Chondrocyte (in vitro differentiated cells): ENCODE data around the gene MCM6. TPM values are rescaled to one million over a fixed set of nuclear protein-coding genes. Genes with fewer than 3 reads are reported as not detected.
A peak's percentile ranks its signal among the peaks of the same experiment; 100 is the strongest.

Experiments
- DNase-seq: peaks from one replicate; pipeline ENCODE4 v3.0.0; 2021; ENCODE audit warnings: mixed read lengths, low spot score
- H3K27ac Mint-ChIP-seq: one replicate; pipeline ENCODE4 v1.8.0; 2021; ENCODE audit warnings: mild to moderate bottlenecking, moderate library complexity, mixed read lengths; ENCODE audit not compliant: unreplicated experiment
- H3K27me3 Mint-ChIP-seq: 2 replicates; pipeline ENCODE4 v1.8.0; 2021; ENCODE audit warnings: low read depth, mixed read lengths
- H3K36me3 Mint-ChIP-seq: 2 replicates; pipeline ENCODE4 v1.8.0; 2021; ENCODE audit warnings: low read depth, mixed read lengths
- H3K4me1 Mint-ChIP-seq: 2 replicates; pipeline ENCODE4 v1.8.0; 2021; ENCODE audit warnings: low read depth, mild to moderate bottlenecking, mixed read lengths
- H3K4me3 Mint-ChIP-seq: one replicate; pipeline ENCODE4 v1.8.0; 2021; ENCODE audit warnings: mild to moderate bottlenecking, moderate library complexity, mixed read lengths; ENCODE audit not compliant: unreplicated experiment
- H3K9me3 Mint-ChIP-seq: 2 replicates; pipeline ENCODE4 v1.8.0; 2021; ENCODE audit warnings: low read depth, mixed read lengths
- total RNA-seq: library from RNA; stranded (reverse); gene quantifications from 3 replicates; pipeline ENCODE4 v1.2.1, GENCODE V29; 2021
- TF ChIP-seq, protein P1 (sequence below): fragments of 200-600 bp; sonication (generic); IDR thresholded peaks from 2 replicates; pipeline ENCODE4 v1.5.0; 2021; ENCODE audit warnings: antibody characterized with exemption, mild to moderate bottlenecking, moderate library complexity

The MCM6 gene
- total RNA-seq, 1 donor from 2014 or later = 22.2 TPM

DNA sequence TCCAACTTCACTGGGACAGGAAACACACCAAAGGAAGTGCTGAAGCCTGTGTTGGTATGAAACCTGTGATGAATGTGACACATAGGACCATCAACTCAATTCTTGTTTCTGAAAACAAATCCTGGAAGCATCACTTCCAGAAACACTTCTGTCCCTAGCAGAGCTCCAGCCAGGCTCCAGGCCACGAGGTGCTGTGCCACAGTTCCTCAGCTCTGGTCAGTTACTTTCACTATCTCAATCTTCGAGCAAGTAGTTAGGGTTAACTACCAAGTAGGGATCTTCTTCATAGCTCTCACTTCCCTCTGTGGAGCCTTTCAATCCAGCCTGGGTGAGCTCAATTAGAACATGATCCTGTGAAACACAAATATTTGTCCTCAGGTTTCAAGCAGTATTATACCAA, 35.6 kb downstream of the MCM6 start:
- TF ChIP-seq, protein P1, sequence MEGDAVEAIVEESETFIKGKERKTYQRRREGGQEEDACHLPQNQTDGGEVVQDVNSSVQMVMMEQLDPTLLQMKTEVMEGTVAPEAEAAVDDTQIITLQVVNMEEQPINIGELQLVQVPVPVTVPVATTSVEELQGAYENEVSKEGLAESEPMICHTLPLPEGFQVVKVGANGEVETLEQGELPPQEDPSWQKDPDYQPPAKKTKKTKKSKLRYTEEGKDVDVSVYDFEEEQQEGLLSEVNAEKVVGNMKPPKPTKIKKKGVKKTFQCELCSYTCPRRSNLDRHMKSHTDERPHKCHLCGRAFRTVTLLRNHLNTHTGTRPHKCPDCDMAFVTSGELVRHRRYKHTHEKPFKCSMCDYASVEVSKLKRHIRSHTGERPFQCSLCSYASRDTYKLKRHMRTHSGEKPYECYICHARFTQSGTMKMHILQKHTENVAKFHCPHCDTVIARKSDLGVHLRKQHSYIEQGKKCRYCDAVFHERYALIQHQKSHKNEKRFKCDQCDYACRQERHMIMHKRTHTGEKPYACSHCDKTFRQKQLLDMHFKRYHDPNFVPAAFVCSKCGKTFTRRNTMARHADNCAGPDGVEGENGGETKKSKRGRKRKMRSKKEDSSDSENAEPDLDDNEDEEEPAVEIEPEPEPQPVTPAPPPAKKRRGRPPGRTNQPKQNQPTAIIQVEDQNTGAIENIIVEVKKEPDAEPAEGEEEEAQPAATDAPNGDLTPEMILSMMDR = no peak
- DNase-seq = no peak
- no peaks in the 10 kb centered on the region for H3K9me3 Mint-ChIP-seq
- H3K27me3 Mint-ChIP-seq = no peaks in the 10 kb centered on the region
- H3K27ac Mint-ChIP-seq = peak overlapping the region; percentile 62
- peaks cover 37% of the 10 kb centered on the region for H3K4me1 Mint-ChIP-seq
- H3K36me3 Mint-ChIP-seq = peaks cover 14% of the 10 kb centered on the region
- no peak overlapping the region for H3K4me3 Mint-ChIP-seq

DNA sequence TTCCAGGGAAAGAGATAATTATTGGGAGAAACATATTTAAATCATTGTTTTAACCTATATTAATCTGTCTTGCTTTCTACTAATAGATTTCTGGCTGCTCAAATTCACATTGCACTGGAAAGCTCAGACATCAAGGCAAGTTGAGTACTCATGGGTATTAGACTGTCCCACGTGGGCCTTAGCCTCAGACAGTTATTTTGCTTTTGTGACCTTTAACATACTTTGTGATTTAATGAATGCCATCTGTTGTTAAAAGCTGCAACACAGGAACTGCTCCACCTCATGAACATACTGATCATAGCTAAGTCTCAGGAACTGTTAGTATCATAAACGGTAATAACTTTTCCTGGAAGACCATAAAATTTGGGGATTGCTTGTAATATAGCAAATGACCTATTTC, 36.5 kb downstream of the MCM6 start:
- H3K4me3 Mint-ChIP-seq = no peak overlapping the region
- peak overlapping the region; percentile 49 for H3K27ac Mint-ChIP-seq

GRCh38 chr2:135838502-135838901, 37.7 kb downstream of the MCM6 start:
- H3K27ac Mint-ChIP-seq = no peak overlapping the region
- H3K4me3 Mint-ChIP-seq = no peak overlapping the region
- no peaks in the 10 kb centered on the region for H3K9me3 Mint-ChIP-seq
- TF ChIP-seq, protein P1 = no peak
- H3K36me3 Mint-ChIP-seq = peaks cover 3% of the 10 kb centered on the region
- DNase-seq = no peak
- H3K4me1 Mint-ChIP-seq = peaks cover 34% of the 10 kb centered on the region
- H3K27me3 Mint-ChIP-seq = no peaks in the 10 kb centered on the region

More for the DNA sequence above, 36.5 kb downstream of the MCM6 start:
- no peaks in the 10 kb centered on the region for H3K27me3 Mint-ChIP-seq
- H3K4me1 Mint-ChIP-seq = peaks cover 37% of the 10 kb centered on the region
- TF ChIP-seq, protein P1 = peak; percentile 35
- DNase-seq = no peak
- H3K36me3 Mint-ChIP-seq = peaks cover 14% of the 10 kb centered on the region
- H3K9me3 Mint-ChIP-seq = no peaks in the 10 kb centered on the region

DNA sequence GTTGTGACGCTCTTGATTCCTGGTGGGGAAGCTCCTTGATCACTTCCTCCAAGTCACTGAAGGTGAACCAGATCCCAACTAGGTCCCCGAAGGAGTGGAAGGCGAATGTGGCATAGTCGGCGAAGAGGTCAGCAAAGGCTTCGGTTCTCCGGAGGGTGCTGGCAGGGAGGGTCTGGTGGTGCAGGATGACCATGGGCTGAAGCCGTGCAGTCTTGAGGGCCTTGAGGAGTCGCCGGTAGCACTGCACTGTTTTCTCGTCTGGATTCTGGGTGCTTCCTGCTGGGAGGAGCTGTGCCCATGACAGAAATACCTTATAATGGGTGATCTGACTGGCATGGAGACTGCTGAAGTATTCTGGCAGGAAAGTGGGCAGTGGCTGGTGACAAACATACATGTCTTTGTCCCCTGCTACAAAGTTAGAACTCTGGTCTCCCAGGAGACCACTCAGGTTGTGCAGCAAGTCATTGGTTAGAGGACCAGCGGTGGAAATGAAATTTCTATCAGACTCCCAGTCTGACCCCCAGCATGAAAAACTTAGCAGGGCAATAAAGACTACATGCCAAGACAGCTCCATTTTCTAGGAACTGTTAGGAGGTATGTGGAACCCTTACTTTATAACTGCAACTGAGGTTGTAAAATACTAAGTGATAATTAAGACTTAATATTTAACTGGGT, 39.5 kb downstream of the MCM6 start, which contains the start of gene LCT:
Gene LCT (minus strand): TSS at position 589 of the 675 bp plus-strand sequence. CDS start 15 bp downstream, at position 574.
- H3K36me3 Mint-ChIP-seq = no peaks in the 10 kb centered on the region
- TF ChIP-seq, protein P1 = no peak
- H3K27ac Mint-ChIP-seq = no peak within 1 kb of the TSS
- no peaks in the 10 kb centered on the region for H3K9me3 Mint-ChIP-seq
- H3K4me1 Mint-ChIP-seq = peaks cover 34% of the 10 kb centered on the region
- H3K27me3 Mint-ChIP-seq = no peaks in the 10 kb centered on the region
- DNase-seq = no peak
- H3K4me3 Mint-ChIP-seq = no peak within 1 kb of the TSS

GRCh38 chr2:135832891-135833290, 43.4 kb downstream of the MCM6 start:
- Mint-ChIP-seq H3K4me1 (no peaks in the 10 kb centered on the region), H3K36me3 (no peaks in the 10 kb centered on the region), H3K27ac (no peak overlapping the region), H3K27me3 (no peaks in the 10 kb centered on the region), H3K4me3 (no peak overlapping the region), H3K9me3 (no peaks in the 10 kb centered on the region)
- no peak for DNase-seq
- TF ChIP-seq, protein P1 = no peak
